ENCODE results near the gene PJVK.
"Not testable (repeated sequence)": the region's sequence is repeated elsewhere in the genome, so short reads cannot be mapped to it uniquely, and the experiment has no call there.

PJVK gene, protein sequence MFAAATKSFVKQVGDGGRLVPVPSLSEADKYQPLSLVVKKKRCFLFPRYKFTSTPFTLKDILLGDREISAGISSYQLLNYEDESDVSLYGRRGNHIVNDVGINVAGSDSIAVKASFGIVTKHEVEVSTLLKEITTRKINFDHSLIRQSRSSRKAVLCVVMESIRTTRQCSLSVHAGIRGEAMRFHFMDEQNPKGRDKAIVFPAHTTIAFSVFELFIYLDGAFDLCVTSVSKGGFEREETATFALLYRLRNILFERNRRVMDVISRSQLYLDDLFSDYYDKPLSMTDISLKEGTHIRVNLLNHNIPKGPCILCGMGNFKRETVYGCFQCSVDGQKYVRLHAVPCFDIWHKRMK

DNA sequence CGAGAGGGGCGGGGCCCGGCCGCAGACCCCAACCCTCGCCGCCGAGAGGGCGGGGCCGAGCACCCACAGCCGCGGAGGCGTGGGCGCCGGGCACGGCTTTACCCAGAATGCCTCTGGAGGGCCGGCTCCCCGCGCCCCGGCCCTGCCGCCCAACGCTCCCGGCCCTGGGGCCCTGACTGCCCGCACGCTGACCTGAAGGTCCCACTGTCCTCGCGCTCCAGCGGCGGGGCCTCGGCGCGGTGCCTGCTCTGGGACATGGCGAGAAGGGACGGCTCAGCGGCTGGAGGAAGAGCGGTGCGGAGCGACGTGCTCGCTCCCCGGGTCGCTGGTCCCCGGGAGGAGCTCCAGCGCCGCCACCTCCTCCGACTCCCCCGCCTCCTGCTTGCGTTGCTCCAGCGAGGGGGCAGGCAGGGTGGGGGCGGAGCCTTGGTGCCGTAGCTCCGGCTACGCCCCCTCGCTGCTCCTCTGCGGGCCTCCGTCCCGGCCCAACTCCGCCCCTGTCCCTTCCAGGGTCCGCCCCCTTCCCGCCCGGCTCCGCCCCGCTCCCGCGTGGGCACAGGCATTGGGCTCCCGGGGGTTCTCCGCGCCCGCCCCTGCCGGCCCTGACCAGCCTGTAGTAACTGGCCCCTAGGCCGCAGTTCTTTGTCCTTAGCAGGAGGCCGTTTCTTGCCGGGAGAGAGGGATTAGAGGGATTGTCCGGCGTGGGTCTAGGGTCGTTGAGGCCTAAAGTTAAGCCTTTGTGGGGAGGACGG is at the start of gene PJVK, which contains the start of gene PRKRA:
Gene PJVK (plus strand): TSS at position 605 of the 752 bp plus-strand sequence. CDS start 2,032 bp downstream, outside the sequence.
Gene PRKRA (minus strand): TSS at position 402 of the 752 bp plus-strand sequence. CDS start 145 bp downstream, at position 257.
- peak; percentile 93 to 94 for DNase-seq (ENCODE audit: low read depth in 2 of 2)

GRCh38 chr2:178401994-178402437 is 49.2 kb upstream of the PJVK start:
- no peak for DNase-seq (ENCODE audit: low read depth in 2 of 2)

GRCh38 chr2:178403671-178404306 is 47.4 kb upstream of the PJVK start:
- DNase-seq (ENCODE audit: low read depth in 2 of 2), result no peak

DNA sequence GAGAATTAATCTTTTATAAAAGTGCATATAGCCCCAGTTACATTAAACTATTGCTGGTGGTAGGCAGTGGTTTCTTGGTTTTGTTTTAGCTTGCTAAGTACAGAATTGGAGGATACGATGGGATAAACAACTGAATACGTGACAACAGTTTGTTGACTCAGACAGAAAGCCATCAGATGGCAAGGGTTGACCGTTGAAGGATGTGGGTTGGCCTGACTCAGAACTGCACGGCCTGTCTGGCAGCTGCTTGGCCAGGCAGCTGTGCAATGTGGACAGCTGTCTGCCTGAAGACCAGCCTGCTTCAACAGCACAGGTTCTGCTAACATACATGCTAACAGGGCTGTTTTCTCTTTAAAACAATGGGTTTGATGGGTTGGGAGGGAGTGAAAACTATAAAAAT is 46.8 kb upstream of the PJVK start:
- DNase-seq (ENCODE audit: low read depth in 2 of 2), result no peak

DNA sequence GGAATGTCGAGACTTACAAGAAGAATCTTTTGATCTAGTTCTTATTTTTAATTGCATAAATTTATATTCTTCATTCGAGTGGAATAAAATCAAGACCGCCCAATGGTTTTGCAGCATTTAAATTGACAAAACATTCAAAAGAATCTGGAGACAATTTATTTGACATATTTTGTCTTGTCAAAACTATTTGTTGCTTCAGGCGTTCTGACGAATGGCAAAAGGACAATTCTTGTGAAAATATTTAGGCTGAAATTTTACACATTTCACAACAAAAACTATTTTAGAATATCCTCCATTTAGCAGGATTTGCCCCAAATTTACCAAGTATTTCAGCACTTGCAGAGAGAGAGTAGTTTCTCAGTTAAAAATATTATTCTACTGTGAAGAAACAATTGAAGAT is 41.9 kb upstream of the PJVK start:
- no peak for DNase-seq (ENCODE audit: low read depth in 2 of 2)

- DNase-seq (ENCODE audit: low read depth in 2 of 2), result no peak
Measured at GRCh38 chr2:178412047-178412446, 39.1 kb upstream of the PJVK start.

- DNase-seq (ENCODE audit: low read depth in 2 of 2), result not testable (repeated sequence)
Measured at GRCh38 chr2:178412453-178412852, 38.7 kb upstream of the PJVK start.

DNA sequence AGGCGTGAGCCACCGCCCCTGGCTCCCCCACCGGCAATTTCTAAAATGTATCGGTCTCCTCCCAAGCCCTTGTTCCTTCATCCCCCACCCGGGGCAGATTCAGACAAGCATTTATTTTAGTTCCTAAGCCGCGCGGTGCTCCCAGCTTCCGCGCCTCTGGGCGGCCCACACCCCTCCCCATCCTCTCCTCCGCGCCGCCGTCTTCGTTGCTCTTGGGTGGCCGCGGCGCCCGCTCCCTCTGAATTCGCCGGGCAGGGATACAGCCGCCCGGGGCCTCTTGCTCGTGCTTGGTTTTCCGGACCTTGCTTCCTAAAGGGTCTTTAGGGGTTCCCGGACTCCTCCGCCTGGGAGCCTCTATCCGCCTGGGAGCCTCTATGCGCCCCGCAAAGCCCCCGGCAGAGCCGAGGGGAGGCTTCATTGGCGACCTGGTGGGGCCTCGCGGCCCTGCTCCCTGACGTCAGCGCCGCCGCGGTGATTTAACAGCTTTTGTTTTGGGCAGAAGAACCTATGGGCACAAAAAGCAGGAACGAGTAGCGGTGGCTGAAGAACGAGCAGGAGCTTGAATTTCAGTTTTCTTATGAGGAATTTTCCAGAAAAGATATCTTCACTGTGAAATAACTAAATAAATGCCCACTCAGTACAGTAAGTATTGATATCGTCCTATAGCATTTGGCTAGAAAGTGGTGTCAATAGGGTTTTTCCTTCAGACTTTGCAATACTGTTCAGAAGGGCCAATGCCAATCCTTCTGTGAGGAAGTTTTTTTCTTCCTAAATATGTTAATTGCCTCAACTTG is 37.5 kb upstream of the PJVK start:
- peak; percentile 38 to 44 for DNase-seq (ENCODE audit: low read depth in 2 of 2)

DNA sequence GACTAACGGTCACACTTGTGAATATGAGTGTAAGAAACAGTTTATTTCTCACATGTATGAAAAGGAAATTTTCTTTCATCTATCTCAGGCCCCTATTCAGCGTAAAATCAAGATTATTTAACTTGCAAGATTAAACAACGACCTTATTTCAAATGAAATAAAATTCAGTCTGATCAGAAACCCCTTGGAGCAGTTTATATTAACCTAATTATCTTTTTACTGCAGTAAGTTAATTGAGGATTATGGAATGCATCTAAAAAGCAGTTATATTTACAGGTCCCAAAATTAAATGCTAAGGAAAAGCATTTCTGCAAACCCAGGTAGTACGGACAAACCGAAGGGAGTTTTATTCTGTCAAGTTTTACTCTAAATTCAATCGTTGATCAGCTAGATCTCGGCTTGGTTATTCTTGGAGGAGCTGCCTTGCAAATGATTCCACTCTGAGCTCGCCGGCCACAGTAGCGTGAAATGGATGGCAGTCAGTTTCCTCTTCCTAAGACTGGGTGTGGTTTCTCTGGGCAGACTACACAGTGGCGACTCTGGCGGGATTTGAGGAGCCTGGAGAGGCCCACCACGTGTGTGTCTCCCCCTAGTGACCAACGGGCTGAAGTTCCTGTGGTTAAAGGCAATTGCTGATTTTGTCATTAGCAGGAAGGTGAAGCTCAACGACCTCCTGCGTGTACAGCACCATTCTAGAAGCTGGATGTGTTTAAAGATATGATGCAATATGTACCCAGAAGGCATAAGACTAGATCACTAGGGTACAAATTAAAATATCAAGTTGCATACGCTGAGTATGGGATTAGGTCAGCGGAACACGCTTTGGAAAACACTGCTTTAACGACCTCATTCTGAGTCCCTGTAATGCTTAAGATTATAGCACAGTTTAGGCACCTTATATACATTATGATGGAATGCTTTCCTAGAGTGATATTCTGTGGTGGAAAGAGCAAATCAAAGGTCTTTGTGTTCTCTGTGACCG is 36.6 kb upstream of the PJVK start:
- peak; percentile 90 for DNase-seq (ENCODE audit: low read depth in 2 of 2)

DNA sequence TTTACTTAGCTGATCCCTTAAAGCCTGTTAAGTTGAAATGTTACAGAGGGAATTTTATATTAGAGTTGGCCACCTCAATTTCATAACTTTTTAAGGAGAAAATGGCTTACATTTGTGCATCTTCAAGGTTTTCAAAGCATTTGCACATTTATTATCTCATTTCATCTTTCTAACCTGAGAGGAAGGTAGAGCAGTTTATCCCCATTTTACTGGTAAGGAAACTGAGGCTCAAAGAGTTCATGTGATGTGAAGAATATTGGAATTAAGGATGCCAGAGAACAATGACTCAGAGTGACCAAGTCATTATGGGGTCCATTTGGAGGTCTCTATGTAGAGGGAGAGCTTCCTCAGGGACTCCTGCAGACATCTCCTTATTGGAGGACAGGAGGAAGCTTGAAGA is 35.2 kb upstream of the PJVK start:
- DNase-seq (ENCODE audit: low read depth in 2 of 2), result no peak

DNA sequence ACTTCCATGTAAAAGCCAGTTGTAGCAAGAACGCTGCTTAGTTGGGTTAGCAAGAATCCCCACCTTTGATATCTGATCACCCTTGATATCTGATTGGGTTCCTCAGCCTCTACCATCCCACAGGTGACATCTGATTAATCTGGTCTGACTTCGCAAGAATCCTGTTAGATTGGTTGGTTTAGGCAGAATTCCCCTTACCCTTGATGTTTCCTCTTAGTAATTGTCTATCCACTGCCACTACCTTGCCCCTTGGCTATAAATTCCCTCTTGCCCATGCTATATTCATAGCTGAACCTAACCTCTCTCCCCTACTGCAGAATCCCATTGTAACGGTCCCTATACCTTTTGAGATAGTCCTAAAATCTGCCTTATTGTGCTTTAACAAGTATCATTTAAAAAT is 33.3 kb upstream of the PJVK start:
- DNase-seq (ENCODE audit: low read depth in 2 of 2), result no peak

DNA sequence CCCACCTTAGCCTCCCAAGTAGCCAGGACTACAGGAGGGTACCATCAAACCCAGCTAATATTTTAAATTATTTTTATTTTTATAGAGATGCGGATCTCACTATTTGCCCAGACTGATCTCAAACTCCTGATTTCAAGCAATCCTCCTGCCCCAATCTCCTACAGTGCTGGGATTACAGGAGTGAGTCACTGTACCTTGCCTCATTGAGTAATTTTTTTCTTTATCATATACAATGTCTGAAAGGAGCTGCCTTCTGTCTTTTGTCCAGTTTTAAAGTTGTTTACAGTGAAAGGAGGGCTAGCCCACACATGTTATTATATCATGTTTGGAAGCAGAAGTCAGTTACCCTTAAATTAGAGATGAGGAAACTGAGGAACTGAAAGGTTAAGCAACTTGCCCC is 32.8 kb upstream of the PJVK start:
- no peak for DNase-seq (ENCODE audit: low read depth in 2 of 2)

DNA sequence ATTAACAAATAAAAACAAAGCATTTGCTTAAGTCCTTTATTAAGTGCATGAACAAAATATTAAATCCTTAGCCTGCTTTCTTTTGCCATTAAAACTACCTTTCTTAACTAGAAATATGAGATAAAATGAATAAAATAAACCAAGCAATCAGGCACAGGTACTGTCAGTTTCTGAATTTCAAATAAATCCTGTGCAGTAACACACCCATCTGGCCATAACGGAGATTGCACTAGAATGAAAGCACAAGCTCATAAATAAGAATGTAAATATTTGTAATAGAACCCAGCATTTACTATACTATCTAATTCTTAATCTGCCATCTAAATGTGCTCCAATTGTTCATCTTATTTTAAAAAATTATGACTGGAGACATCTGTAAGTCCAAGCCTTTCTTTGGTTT is 32.1 kb upstream of the PJVK start:
- no peak for DNase-seq (ENCODE audit: low read depth in 2 of 2)

DNA sequence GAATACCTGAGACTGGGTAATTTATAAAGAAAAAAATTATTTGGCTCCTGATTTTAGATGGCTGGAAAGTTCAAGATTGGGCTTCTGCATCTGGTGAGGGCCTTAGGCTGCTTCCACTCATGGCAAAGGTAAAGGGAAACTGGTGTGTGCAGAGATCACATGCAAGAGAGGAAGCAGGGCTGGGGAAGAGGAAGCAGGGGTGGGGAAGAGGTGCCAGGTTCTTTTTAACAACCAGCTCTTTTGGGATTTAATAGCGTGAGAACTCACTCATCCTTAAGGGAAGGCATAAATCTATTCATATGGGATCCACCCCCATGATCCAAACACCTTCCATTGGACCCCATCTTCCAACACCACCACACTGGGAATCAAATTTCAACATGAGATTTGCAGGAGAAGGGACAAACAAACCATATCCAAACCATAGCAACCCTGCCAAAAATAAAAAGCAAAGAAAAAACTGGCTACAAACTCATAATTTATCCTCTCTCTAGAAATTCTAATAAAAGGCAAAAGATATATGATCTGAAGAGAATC is 30.6 kb upstream of the PJVK start:
- no peak for DNase-seq (ENCODE audit: low read depth in 2 of 2)

- DNase-seq (ENCODE audit: low read depth in 2 of 2), result no peak
Measured at GRCh38 chr2:178422097-178422496, 29.1 kb upstream of the PJVK start.

DNA sequence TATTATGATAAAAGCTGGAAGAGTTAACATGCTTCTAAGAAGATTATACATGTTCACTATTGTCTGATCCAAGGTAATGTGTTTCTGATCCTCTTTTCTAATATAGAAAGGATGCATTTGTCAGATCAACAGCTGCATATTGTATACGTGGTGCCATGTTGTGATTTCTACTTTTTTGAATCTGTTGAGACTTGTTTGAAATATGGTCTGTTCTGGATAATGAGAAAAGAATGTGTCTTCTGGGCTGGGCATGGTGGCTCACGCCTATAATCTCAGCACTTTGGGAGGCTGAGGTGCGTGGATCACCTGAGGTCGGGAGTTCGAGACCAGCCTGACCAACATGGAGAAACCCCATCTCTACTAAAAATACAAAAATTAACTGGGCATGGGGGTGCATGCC is 27.4 kb upstream of the PJVK start:
- DNase-seq (ENCODE audit: low read depth in 2 of 2), result not testable (repeated sequence)

- no peak for DNase-seq (ENCODE audit: low read depth in 2 of 2)
Measured at GRCh38 chr2:178425255-178425827, 25.8 kb upstream of the PJVK start.

DNA sequence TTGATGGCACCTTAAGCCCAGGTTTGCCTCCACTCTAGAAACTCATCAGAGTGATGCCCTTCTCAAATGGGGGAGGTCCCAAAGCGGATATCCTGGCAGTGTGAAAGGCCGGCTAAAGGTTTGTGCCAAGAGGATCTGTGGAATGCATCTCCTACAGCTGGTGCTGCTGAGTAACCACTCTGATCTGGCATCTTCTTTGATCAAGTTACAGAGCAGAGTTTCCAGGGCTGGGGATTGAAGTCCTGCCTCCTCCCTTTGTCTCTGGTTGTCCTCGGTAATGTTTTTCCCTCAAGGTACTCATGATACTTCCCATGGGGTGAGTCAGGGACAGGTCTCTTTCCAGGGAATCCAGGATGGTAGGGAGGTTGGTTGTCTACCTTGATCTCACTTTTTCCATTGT is 24.8 kb upstream of the PJVK start:
- no peak for DNase-seq (ENCODE audit: low read depth in 2 of 2)

GRCh38 chr2:178427458-178427857 is 23.7 kb upstream of the PJVK start:
- DNase-seq (ENCODE audit: low read depth in 2 of 2), result no peak

GRCh38 chr2:178428396-178428806 is 22.8 kb upstream of the PJVK start:
- no peak for DNase-seq (ENCODE audit: low read depth in 2 of 2)
